ENCODE data around the gene CHN2. TPM values are rescaled to one million over a fixed set of nuclear protein-coding genes. Genes with fewer than 3 reads are reported as not detected.

Gene CHN2
- total RNA-seq, 1 donor from 2014 or later, result 8.0 TPM

- no peaks in the 10 kb centered on the region for H3K9me3 Mint-ChIP-seq
- H3K36me3 Mint-ChIP-seq, result no peaks in the 10 kb centered on the region
- no peak overlapping the region for H3K4me3 Mint-ChIP-seq
- H3K27ac Mint-ChIP-seq, result no peak overlapping the region
- no peak for DNase-seq (ENCODE audit: low spot score in 2 of 2, unreplicated experiment in 2 of 2)
- H3K27me3 Mint-ChIP-seq (ENCODE audit: low read depth), result no peaks in the 10 kb centered on the region
- H3K4me1 Mint-ChIP-seq, result peaks cover 14% of the 10 kb centered on the region
- TF ChIP-seq CTCF (IDR thresholded peaks at IDR 0.05; ENCODE audit: unreplicated experiment), result no peak
These were observed 121.3 kb downstream of the CHN2 start for GRCh38 chr7:29315892-29316270.

DNA sequence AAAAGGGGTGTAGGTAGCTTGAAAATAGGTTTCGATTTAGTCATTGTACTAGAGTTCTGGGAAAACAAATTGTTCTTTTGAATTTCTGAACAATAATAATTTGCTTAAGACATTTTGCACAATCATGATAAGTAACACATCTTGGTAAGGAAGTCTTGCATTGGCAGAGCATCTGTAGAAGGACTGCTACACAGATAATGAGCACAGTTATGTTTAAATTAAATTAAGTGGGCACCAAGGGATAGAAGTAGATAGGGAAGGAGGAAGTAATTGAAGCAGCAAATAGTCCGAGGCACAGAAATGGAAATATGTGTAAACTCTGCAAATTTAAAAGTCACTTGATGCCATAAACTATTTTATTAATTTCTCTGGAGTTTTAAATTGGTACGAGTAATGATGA lies 122.4 kb downstream of the CHN2 start:
- H3K4me3 Mint-ChIP-seq, result no peak overlapping the region
- peaks cover 14% of the 10 kb centered on the region for H3K4me1 Mint-ChIP-seq
- no peaks in the 10 kb centered on the region for H3K36me3 Mint-ChIP-seq
- TF ChIP-seq CTCF (IDR thresholded peaks at IDR 0.05; ENCODE audit: unreplicated experiment), result no peak
- no peaks in the 10 kb centered on the region for H3K9me3 Mint-ChIP-seq
- H3K27ac Mint-ChIP-seq, result no peak overlapping the region
- H3K27me3 Mint-ChIP-seq (ENCODE audit: low read depth), result no peaks in the 10 kb centered on the region
- DNase-seq (ENCODE audit: low spot score in 2 of 2, unreplicated experiment in 2 of 2), result no peak

DNA sequence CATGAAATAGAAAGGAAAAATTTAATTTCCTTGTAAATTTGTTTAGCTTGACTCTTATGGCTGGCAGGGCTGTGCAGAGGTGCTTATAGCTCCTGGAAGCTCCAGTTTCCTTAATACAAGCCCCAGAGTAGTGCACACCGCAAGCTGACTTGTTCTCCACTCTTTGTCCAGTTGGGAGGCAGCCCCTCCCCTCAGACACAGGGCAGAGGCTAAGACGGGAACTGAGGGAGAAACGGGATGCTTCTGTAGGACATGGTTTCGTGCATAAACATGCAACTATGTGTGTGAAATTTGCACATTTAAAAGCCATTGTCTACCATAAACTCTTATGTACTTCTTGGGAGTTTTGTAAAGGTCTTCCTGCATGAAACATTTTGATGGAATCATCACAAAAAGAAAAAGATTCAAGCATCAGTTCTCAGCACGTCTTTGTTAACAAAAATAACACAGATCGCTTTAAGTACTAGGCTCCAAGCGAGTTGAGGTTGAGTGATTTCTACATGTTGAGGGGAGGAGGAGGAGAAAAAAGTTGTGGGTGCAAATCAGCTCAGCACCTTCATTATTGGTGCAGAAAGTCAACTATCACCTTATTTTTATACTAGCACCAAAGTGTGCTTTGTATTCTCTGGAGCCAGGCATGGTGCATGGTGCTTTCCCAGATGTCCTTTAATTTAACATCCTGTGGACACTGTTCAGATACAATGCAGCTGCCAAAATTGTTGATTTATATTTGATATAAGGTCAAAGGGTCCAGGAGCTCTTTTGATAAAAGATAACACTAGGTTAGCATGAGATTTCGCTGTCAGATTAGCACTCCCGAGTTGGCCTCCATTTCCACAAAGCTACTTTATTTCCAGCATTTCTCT lies 124.5 kb downstream of the CHN2 start:
- H3K27me3 Mint-ChIP-seq (ENCODE audit: low read depth), result no peaks in the 10 kb centered on the region
- no peak overlapping the region for H3K27ac Mint-ChIP-seq
- H3K9me3 Mint-ChIP-seq, result no peaks in the 10 kb centered on the region
- peaks cover 7% of the 10 kb centered on the region for H3K4me1 Mint-ChIP-seq
- no peak for DNase-seq (ENCODE audit: low spot score in 2 of 2, unreplicated experiment in 2 of 2)
- H3K36me3 Mint-ChIP-seq, result no peaks in the 10 kb centered on the region
- H3K4me3 Mint-ChIP-seq, result no peak overlapping the region
- TF ChIP-seq CTCF (IDR thresholded peaks at IDR 0.05; ENCODE audit: unreplicated experiment), result no peak

GRCh38 chr7:29319719-29320521 lies 125.3 kb downstream of the CHN2 start:
- Mint-ChIP-seq H3K9me3 (no peaks in the 10 kb centered on the region), H3K36me3 (no peaks in the 10 kb centered on the region), H3K4me3 (no peak overlapping the region), H3K4me1 (peaks cover 7% of the 10 kb centered on the region), H3K27me3 (ENCODE audit: low read depth) (no peaks in the 10 kb centered on the region), H3K27ac (no peak overlapping the region)
- no peak for TF ChIP-seq CTCF (IDR thresholded peaks at IDR 0.05; ENCODE audit: unreplicated experiment)
- no peak for DNase-seq (ENCODE audit: low spot score in 2 of 2, unreplicated experiment in 2 of 2)

- Mint-ChIP-seq H3K4me1 (peaks cover 7% of the 10 kb centered on the region), H3K27ac (no peak overlapping the region), H3K9me3 (no peaks in the 10 kb centered on the region), H3K36me3 (no peaks in the 10 kb centered on the region), H3K4me3 (no peak overlapping the region), H3K27me3 (ENCODE audit: low read depth) (no peaks in the 10 kb centered on the region)
- TF ChIP-seq CTCF (IDR thresholded peaks at IDR 0.05; ENCODE audit: unreplicated experiment), result no peak
- no peak for DNase-seq (ENCODE audit: low spot score in 2 of 2, unreplicated experiment in 2 of 2)
These were observed 126.0 kb downstream of the CHN2 start for GRCh38 chr7:29320577-29320976.
